HG03378 (cell line): ENCODE measurements around the gene PSMG2.

Experiments
- ATAC-seq: cut with Tn5 transposase; IDR thresholded peaks from one replicate; pipeline ENCODE4 v1.9.1; 2021; ENCODE audit warnings: mild to moderate bottlenecking, moderate library complexity; ENCODE audit not compliant: unreplicated experiment

Gene PSMG2

GRCh38 chr18:12702221-12703095 lies at the start of gene PSMG2, which contains the start of gene CEP76:
Gene PSMG2 (plus strand): TSS chr18:12703042. CDS start chr18:12703108, 66 bp downstream.
Gene CEP76 (minus strand): TSS chr18:12702723. CDS start chr18:12702548, 175 bp downstream.
- ATAC-seq: peak; percentile 61

- ATAC-seq: no peak
These were observed 47.9 kb upstream of the PSMG2 start for GRCh38 chr18:12654971-12655370.

GRCh38 chr18:12656605-12656937 lies 46.3 kb upstream of the PSMG2 start:
- no peak for ATAC-seq

GRCh38 chr18:12656938-12657683 lies 45.7 kb upstream of the PSMG2 start:
- peak; percentile 27 for ATAC-seq

GRCh38 chr18:12657684-12658425 lies 45.0 kb upstream of the PSMG2 start, which contains the start of gene SPIRE1:
Gene SPIRE1 (minus strand): TSS chr18:12658107. CDS start chr18:12657866, 241 bp downstream.
- ATAC-seq: peak; percentile 40

GRCh38 chr18:12658426-12659138 lies 44.3 kb upstream of the PSMG2 start:
- ATAC-seq: peak; percentile 25

GRCh38 chr18:12659904-12660605 lies 42.8 kb upstream of the PSMG2 start:
- ATAC-seq: no peak

GRCh38 chr18:12668041-12668440 lies 34.8 kb upstream of the PSMG2 start:
- ATAC-seq: no peak

- ATAC-seq: no peak
These were observed 23.6 kb upstream of the PSMG2 start for GRCh38 chr18:12679183-12679786.

- no peak for ATAC-seq
These were observed 16.7 kb upstream of the PSMG2 start for GRCh38 chr18:12686100-12686499.

- no peak for ATAC-seq
These were observed 13.5 kb upstream of the PSMG2 start for GRCh38 chr18:12689256-12689850.

GRCh38 chr18:12692206-12692605 lies 10.6 kb upstream of the PSMG2 start:
- ATAC-seq: no peak

- ATAC-seq: no peak
These were observed 8.8 kb upstream of the PSMG2 start for GRCh38 chr18:12694032-12694431.

GRCh38 chr18:12699747-12700146 lies 3.1 kb upstream of the PSMG2 start:
- no peak for ATAC-seq

- no peak for ATAC-seq
These were observed 1.7 kb upstream of the PSMG2 start for GRCh38 chr18:12701161-12701560.

- ATAC-seq: peak; percentile 35
These were observed 290 bp downstream of the PSMG2 start for GRCh38 chr18:12703096-12703567.

- ATAC-seq: no peak
These were observed 822 bp downstream of the PSMG2 start for GRCh38 chr18:12703664-12704063.

GRCh38 chr18:12711446-12711845 lies 8.6 kb downstream of the PSMG2 start:
- ATAC-seq: no peak
